NOMO-1 treated with DMSO at 0.1 percent for 48 hours (cell line): ENCODE results near the gene GALC.
A peak's percentile ranks its signal among the peaks of the same experiment; 100 is the strongest.
"Not testable (repeated sequence)": the region's sequence is repeated elsewhere in the genome, so short reads cannot be mapped to it uniquely, and the experiment has no call there.

Source experiments
- DNase-seq: peaks from one replicate; lab custom pipeline; 2025; ENCODE audit not compliant: unreplicated experiment; lab: John Stamatoyannopoulos, UW

Gene GALC

GRCh38 chr14:87992718-87993628 is at the start of gene GALC:
TSS of gene GALC (minus strand) at chr14:87993182. CDS start at chr14:87993164, 18 bp downstream.
- peak; percentile 90 for DNase-seq

- DNase-seq, result no peak
Measured at GRCh38 chr14:88040146-88040545, 47.2 kb upstream of the GALC start.

- no peak for DNase-seq
Measured at GRCh38 chr14:88039197-88039596, 46.2 kb upstream of the GALC start.

GRCh38 chr14:88037325-88037724 is 44.3 kb upstream of the GALC start:
- no peak for DNase-seq

GRCh38 chr14:88036422-88036821 is 43.4 kb upstream of the GALC start:
- DNase-seq, result no peak

- peak; percentile 14 for DNase-seq
Measured at GRCh38 chr14:88034076-88034475, 41.1 kb upstream of the GALC start.

GRCh38 chr14:88032373-88032772 is 39.4 kb upstream of the GALC start:
- no peak for DNase-seq

GRCh38 chr14:88030892-88031291 is 37.9 kb upstream of the GALC start:
- no peak for DNase-seq

- DNase-seq, result peak; percentile 80
Measured at GRCh38 chr14:88030079-88030478, 37.1 kb upstream of the GALC start.

- DNase-seq, result no peak
Measured at GRCh38 chr14:88029500-88029899, 36.5 kb upstream of the GALC start.

GRCh38 chr14:88026890-88027289 is 33.9 kb upstream of the GALC start:
- no peak for DNase-seq

GRCh38 chr14:88025313-88025712 is 32.3 kb upstream of the GALC start:
- no peak for DNase-seq

GRCh38 chr14:88024252-88025086 is 31.5 kb upstream of the GALC start:
- not testable (repeated sequence) for DNase-seq

GRCh38 chr14:88023658-88024187 is 30.7 kb upstream of the GALC start:
- DNase-seq, result no peak

- DNase-seq, result no peak
Measured at GRCh38 chr14:88017535-88017934, 24.6 kb upstream of the GALC start.

- DNase-seq, result no peak
Measured at GRCh38 chr14:88016768-88017167, 23.8 kb upstream of the GALC start.

GRCh38 chr14:88013750-88014349 is 20.9 kb upstream of the GALC start:
- peak; percentile 87 for DNase-seq

- DNase-seq, result no peak
Measured at GRCh38 chr14:88012495-88012894, 19.5 kb upstream of the GALC start.

GRCh38 chr14:88010331-88010730 is 17.3 kb upstream of the GALC start:
- DNase-seq, result no peak

GRCh38 chr14:88009486-88009885 is 16.5 kb upstream of the GALC start:
- DNase-seq, result no peak

GRCh38 chr14:88008039-88008742 is 15.2 kb upstream of the GALC start:
- no peak for DNase-seq
